ENCODE data around the gene SMOC2.

SMOC2 gene

GRCh38 chr6:168433898-168434297, 7.1 kb upstream of the SMOC2 start:
- no peak overlapping the region for H3K4me3 ChIP-seq (ENCODE audit: low read depth, low read length)
- TF ChIP-seq, protein P1, sequence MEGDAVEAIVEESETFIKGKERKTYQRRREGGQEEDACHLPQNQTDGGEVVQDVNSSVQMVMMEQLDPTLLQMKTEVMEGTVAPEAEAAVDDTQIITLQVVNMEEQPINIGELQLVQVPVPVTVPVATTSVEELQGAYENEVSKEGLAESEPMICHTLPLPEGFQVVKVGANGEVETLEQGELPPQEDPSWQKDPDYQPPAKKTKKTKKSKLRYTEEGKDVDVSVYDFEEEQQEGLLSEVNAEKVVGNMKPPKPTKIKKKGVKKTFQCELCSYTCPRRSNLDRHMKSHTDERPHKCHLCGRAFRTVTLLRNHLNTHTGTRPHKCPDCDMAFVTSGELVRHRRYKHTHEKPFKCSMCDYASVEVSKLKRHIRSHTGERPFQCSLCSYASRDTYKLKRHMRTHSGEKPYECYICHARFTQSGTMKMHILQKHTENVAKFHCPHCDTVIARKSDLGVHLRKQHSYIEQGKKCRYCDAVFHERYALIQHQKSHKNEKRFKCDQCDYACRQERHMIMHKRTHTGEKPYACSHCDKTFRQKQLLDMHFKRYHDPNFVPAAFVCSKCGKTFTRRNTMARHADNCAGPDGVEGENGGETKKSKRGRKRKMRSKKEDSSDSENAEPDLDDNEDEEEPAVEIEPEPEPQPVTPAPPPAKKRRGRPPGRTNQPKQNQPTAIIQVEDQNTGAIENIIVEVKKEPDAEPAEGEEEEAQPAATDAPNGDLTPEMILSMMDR (IDR thresholded peaks at IDR 0.05; ENCODE audit: low read depth, low read length) = no peak

- TF ChIP-seq, protein P1 (IDR thresholded peaks at IDR 0.05; ENCODE audit: low read depth, low read length) = no peak
Observed at GRCh38 chr6:168434505-168434904, 6.5 kb upstream of the SMOC2 start.

DNA sequence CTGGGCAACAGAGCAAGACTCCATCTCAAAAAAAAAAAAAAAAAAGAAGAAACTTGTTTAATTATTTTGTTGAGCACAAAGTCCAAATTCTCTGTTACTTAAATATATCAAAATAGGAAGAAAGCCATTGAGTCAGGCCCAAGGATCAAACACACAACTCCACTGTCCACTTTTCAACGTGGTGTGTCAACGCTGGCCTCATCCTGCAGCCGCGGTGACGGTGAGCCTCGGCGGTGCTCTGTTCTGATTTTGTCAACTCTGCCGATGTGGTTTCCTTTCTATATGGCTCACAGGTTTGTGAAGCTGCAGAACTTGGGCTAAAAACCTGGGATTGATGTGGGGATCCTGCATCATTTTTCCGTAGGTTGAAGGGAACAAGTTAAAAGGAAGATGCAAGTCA, 3.2 kb upstream of the SMOC2 start:
- TF ChIP-seq, protein P1 (IDR thresholded peaks at IDR 0.05; ENCODE audit: low read depth, low read length) = no peak
- H3K4me3 ChIP-seq (ENCODE audit: low read depth, low read length) = no peak overlapping the region

More at GRCh38 chr6:168434505-168434904, 6.5 kb upstream of the SMOC2 start:
- no peak overlapping the region for H3K4me3 ChIP-seq (ENCODE audit: low read depth, low read length)

GRCh38 chr6:168438783-168439520, 2.0 kb upstream of the SMOC2 start:
- H3K4me3 ChIP-seq (ENCODE audit: low read depth, low read length) = no peak overlapping the region
- TF ChIP-seq, protein P1 (IDR thresholded peaks at IDR 0.05; ENCODE audit: low read depth, low read length) = no peak

DNA sequence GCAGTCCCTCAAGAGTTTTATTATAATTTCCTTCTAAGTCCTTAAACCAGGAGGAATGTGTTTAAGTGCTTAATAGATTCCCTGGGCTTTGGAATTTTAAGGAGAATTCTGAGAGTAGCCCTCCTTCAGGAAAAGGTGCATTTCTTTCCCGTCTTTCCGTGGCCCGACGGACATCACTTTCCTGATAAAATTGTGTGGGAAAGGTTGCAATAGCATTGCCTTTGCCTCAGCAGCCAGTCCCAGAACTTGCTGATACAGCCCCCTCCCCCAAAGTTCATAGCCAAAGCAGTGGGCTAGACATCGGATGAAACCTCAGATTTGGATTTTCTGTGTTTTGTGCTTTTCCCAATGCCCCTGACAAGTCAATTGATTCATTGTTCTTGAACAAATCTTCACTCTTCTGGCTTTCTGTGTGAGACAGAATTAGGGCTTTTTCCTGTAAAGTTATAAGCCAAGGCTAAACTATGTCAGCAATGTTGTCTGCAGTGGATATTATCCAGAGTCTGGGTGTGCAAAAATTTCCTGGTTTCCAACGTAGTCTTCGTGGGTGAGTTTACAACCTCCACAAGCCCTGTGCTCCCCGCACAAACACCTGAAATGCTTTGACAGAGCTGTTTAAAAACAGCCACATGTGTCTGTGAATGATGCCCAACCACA, 1.1 kb upstream of the SMOC2 start:
- TF ChIP-seq, protein P1 (IDR thresholded peaks at IDR 0.05; ENCODE audit: low read depth, low read length) = no peak
- H3K4me3 ChIP-seq (ENCODE audit: low read depth, low read length) = no peak overlapping the region

DNA sequence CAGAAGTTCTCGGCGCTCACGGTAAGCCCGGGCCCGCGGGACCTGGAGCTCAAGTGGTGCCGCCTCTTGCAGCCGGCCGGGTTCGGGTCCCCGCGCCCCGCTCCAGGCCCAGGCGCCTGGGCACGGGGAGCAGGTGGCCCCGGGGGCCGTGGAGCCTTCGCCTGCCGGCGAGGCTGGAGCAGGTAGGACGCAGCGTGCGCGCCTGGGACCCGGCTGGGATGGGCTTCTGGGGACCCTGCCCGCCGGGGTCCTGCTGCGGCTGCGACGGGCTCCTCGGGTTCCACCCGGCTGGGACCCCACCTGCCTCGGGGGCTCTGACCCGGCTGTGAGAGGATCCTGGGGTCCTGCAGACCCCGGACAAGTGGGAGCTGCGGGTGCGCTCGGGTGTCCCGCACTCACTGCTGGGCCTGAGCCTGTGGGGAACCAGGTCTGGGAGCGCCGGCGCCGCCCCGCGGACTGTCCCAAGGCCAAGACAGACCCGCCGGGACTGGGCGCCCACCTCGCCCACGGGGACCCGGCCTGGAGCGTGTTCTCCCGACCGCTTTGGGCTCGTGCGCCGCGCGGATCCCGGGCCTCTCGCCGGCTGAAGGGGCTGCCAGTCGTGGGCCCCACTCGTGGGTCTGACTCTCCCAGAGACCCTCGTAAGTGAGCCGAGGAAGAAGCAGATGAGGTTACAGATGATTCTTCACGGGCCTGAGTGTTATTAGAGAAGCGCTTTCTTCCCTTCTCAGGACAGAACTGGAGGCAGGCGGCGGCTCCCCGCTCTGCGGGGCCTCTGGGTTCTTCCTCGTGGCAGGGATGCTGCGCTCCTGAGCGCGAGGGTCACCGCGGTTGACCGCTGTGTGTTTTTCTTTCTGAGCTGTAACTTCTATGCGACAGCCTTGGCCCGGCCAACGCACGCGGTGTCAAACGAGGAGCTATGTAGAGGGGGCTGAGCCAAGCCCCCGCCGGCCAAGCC, 729 bp downstream of the SMOC2 start:
- TF ChIP-seq, protein P1 (IDR thresholded peaks at IDR 0.05; ENCODE audit: low read depth, low read length) = no peak
- no peak overlapping the region for H3K4me3 ChIP-seq (ENCODE audit: low read depth, low read length)

Data from WI38 (cell line).